SKM-1 (cell line): ENCODE results near the gene RGR.
"Not testable (repeated sequence)": the region's sequence is repeated elsewhere in the genome, so short reads cannot be mapped to it uniquely, and the experiment has no call there.

Experiments
- DNase-seq: peaks from one replicate; lab custom pipeline; 2025; ENCODE audit not compliant: unreplicated experiment; lab: John Stamatoyannopoulos, UW

Gene RGR

GRCh38 chr10:84256510-84257342 is 11.9 kb downstream of the RGR start:
- no peak for DNase-seq

- DNase-seq = no peak
These were observed 12.6 kb downstream of the RGR start for GRCh38 chr10:84257343-84258020.

GRCh38 chr10:84258034-84258695 is 13.3 kb downstream of the RGR start:
- DNase-seq = no peak

GRCh38 chr10:84261236-84261915 is 16.5 kb downstream of the RGR start:
- DNase-seq = no peak

- DNase-seq = no peak
These were observed 17.5 kb downstream of the RGR start for GRCh38 chr10:84262190-84262956.

- DNase-seq = no peak
These were observed 18.9 kb downstream of the RGR start for GRCh38 chr10:84263716-84264115.

GRCh38 chr10:84264611-84265141 is 19.8 kb downstream of the RGR start:
- peak; percentile 31 for DNase-seq

GRCh38 chr10:84265418-84265817 is 20.6 kb downstream of the RGR start:
- no peak for DNase-seq

GRCh38 chr10:84267503-84268126 is 22.8 kb downstream of the RGR start:
- no peak for DNase-seq

GRCh38 chr10:84269162-84269561 is 24.3 kb downstream of the RGR start:
- no peak for DNase-seq

- no peak for DNase-seq
These were observed 24.9 kb downstream of the RGR start for GRCh38 chr10:84269773-84270172.

GRCh38 chr10:84270708-84271107 is 25.9 kb downstream of the RGR start:
- DNase-seq = no peak

GRCh38 chr10:84279876-84280475 is 35.1 kb downstream of the RGR start:
- not testable (repeated sequence) for DNase-seq

GRCh38 chr10:84286695-84287094 is 41.8 kb downstream of the RGR start:
- no peak for DNase-seq

- DNase-seq = no peak
These were observed 43.3 kb downstream of the RGR start for GRCh38 chr10:84288151-84288550.

GRCh38 chr10:84289521-84290200 is 44.8 kb downstream of the RGR start:
- DNase-seq = no peak

GRCh38 chr10:84290235-84290634 is 45.4 kb downstream of the RGR start:
- DNase-seq = no peak

GRCh38 chr10:84291384-84291783 is 46.5 kb downstream of the RGR start:
- no peak for DNase-seq

GRCh38 chr10:84292502-84292901 is 47.6 kb downstream of the RGR start:
- no peak for DNase-seq
